GM21723 (cell line): ENCODE measurements around the gene BSN.
"Not testable (repeated sequence)": the region's sequence is repeated elsewhere in the genome, so short reads cannot be mapped to it uniquely, and the experiment has no call there.

Source experiments
- ATAC-seq: cut with Tn5 transposase; IDR thresholded peaks from one replicate; pipeline ENCODE4 v1.9.1; 2021; ENCODE audit warnings: mild to moderate bottlenecking, moderate library complexity; ENCODE audit not compliant: unreplicated experiment

The BSN gene

GRCh38 chr3:49671291-49672288, 117.3 kb downstream of the BSN start:
- no peak for ATAC-seq

GRCh38 chr3:49673121-49673714, 118.9 kb downstream of the BSN start:
- ATAC-seq, result no peak

- peak; percentile 79 for ATAC-seq
These were observed 119.6 kb downstream of the BSN start, which contains the start of gene APEH for GRCh38 chr3:49673715-49674496. Gene APEH (plus strand): TSS chr3:49674351. CDS start chr3:49674402, 51 bp downstream.

- peak; percentile 24 for ATAC-seq
These were observed 120.3 kb downstream of the BSN start for GRCh38 chr3:49674497-49674983.

GRCh38 chr3:49675912-49676311, 121.6 kb downstream of the BSN start:
- no peak for ATAC-seq

- ATAC-seq, result no peak
These were observed 126.4 kb downstream of the BSN start for GRCh38 chr3:49680493-49681231.

GRCh38 chr3:49681232-49681522, 126.9 kb downstream of the BSN start:
- ATAC-seq, result no peak

GRCh38 chr3:49681543-49681942, 127.3 kb downstream of the BSN start:
- ATAC-seq, result no peak

GRCh38 chr3:49683162-49683561, 128.9 kb downstream of the BSN start:
- ATAC-seq, result no peak

GRCh38 chr3:49684453-49684852, 130.2 kb downstream of the BSN start:
- not testable (repeated sequence) for ATAC-seq

GRCh38 chr3:49685103-49685502, 130.8 kb downstream of the BSN start:
- ATAC-seq, result not testable (repeated sequence)

GRCh38 chr3:49685846-49686245, 131.6 kb downstream of the BSN start:
- not testable (repeated sequence) for ATAC-seq

GRCh38 chr3:49686346-49686745, 132.1 kb downstream of the BSN start:
- not testable (repeated sequence) for ATAC-seq

- ATAC-seq, result not testable (repeated sequence)
These were observed 132.6 kb downstream of the BSN start for GRCh38 chr3:49686769-49687423.

GRCh38 chr3:49687424-49687795, 133.1 kb downstream of the BSN start:
- not testable (repeated sequence) for ATAC-seq

GRCh38 chr3:49688338-49689045, 134.2 kb downstream of the BSN start:
- peak; percentile 13 for ATAC-seq

- peak; percentile 68 for ATAC-seq
These were observed 135.0 kb downstream of the BSN start, which contains the start of the genes MST1 and RNF123 for GRCh38 chr3:49689046-49689907. Gene MST1 (minus strand): TSS chr3:49689474. CDS start chr3:49688691, 783 bp downstream. Gene RNF123 (plus strand): TSS chr3:49689557. CDS start chr3:49691166, 1,609 bp downstream.
